K562 (cell line): Measurements from ENCODE around the gene CRIP1. TPM values are rescaled to one million over a fixed set of nuclear protein-coding genes. Genes with fewer than 3 reads are reported as not detected.

Experiments
- GMEB1 ChIP-seq: fragments of 250-450 bp; sonication (Bioruptor Pico); IDR thresholded peaks from 2 replicates; pipeline ENCODE4 v1.4.0; 2020; ENCODE audit warnings: mild to moderate bottlenecking
- HOMEZ ChIP-seq: fragments of 250-450 bp; sonication (Bioruptor Pico); IDR thresholded peaks from 2 replicates; pipeline ENCODE4 v1.4.0; 2020; ENCODE audit warnings: mild to moderate bottlenecking, moderate library complexity
- KLF13 ChIP-seq: fragments of 450-650 bp; IDR thresholded peaks from 2 replicates; pipeline ENCODE4 v1.6.1; 2016; ENCODE audit warnings: missing genetic modification characterization, low read depth, mild to moderate bottlenecking, missing compliant biosample characterization, moderate library complexity, borderline replicate concordance
- MLX ChIP-seq, 2 experiments: fragments of 450-650 bp in 1 of 2; sonication (generic) in 1 of 2; formaldehyde crosslinking; conservative IDR thresholded peaks; 2 replicates each; pipeline versions ENCODE4 v1.4.0 to v1.8.1; 2020 to 2022; ENCODE audit warnings: mild to moderate bottlenecking in 1 of 2, missing genetic modification reagents in 1 of 2
- PHF21A ChIP-seq: fragments of 450-650 bp; IDR thresholded peaks from 2 replicates; pipeline ENCODE4 v1.6.1; 2017; ENCODE audit warnings: low read depth, borderline replicate concordance
- POLR2AphosphoS5 ChIP-seq: IDR thresholded peaks from 2 replicates; pipeline ENCODE4 v1.6.1; 2011; ENCODE audit warnings: mild to moderate bottlenecking, low read depth, low read length, moderate library complexity; ENCODE audit not compliant: control insufficient read depth, insufficient read depth
- PRPF4 ChIP-seq: fragments of 200-400 bp; formaldehyde crosslinking; IDR thresholded peaks from one replicate; pipeline ENCODE4 v1.6.1; 2017; ENCODE audit warnings: low read length, low read depth, mild to moderate bottlenecking; ENCODE audit not compliant: insufficient read depth, poor library complexity, severe bottlenecking
- RB1 ChIP-seq: fragments of 450-650 bp; IDR thresholded peaks from 2 replicates; pipeline ENCODE4 v1.6.1; 2017; ENCODE audit warnings: low read depth, mild to moderate bottlenecking
- RBM22 ChIP-seq: fragments of 200-400 bp; formaldehyde crosslinking; IDR thresholded peaks from 2 replicates; pipeline ENCODE4 v1.6.1; 2018; ENCODE audit warnings: low read length, low read depth; ENCODE audit not compliant: poor library complexity, severe bottlenecking
- RREB1 ChIP-seq: fragments of 250-450 bp; sonication (Bioruptor Pico); IDR thresholded peaks from 2 replicates; pipeline ENCODE4 v1.4.0; 2020
- SP2 ChIP-seq: IDR thresholded peaks from 2 replicates; pipeline ENCODE4 v1.6.1; 2011; ENCODE audit warnings: mild to moderate bottlenecking, low read depth, low read length, moderate library complexity; ENCODE audit not compliant: poor library complexity, severe bottlenecking; ENCODE audit errors: extremely low read depth
- SRSF3 ChIP-seq: fragments of 200-400 bp; formaldehyde crosslinking; IDR thresholded peaks from 2 replicates; pipeline ENCODE4 v1.6.1; 2016; ENCODE audit warnings: mild to moderate bottlenecking, low read length, moderate library complexity; ENCODE audit not compliant: insufficient read depth
- VEZF1 ChIP-seq: fragments of 200-800 bp; sonication (Bioruptor generic); IDR thresholded peaks from 2 replicates; pipeline ENCODE4 v1.6.1; 2017; ENCODE audit warnings: missing genetic modification characterization, missing compliant biosample characterization
- ZNF133 ChIP-seq: fragments of 250-450 bp; sonication (Bioruptor Pico); IDR thresholded peaks from 2 replicates; pipeline ENCODE4 v1.4.0; 2020; ENCODE audit warnings: mild to moderate bottlenecking
- polyA plus RNA-seq, 8 experiments: library from polyadenylated mRNA; depleted of rRNA in 4 of 8; stranded (reverse) in 5 of 8; unstranded in 3 of 8; fragments of >200 nt; fragmentation: Nextera tagmentation in 2 of 8; fragmentation: Illumina TruSeq in 1 of 8; extraction: Ambion mirVana in 2 of 8; extraction: Trizol in 1 of 8; gene quantifications; 2 replicates each; pipeline versions ENCODE4 v1.2.1 to v1.2.3, GENCODE V29; 2011 to 2014; ENCODE audit warnings: inconsistent platforms in 1 of 8, missing spikeins in 1 of 8
- total RNA-seq, 7 experiments: library from RNA; depleted of rRNA in 6 of 7; stranded (reverse); fragments of >200 nt in 6 of 7; fragmentation: Illumina TruSeq in 2 of 7; extraction: Trizol in 2 of 7; gene quantifications; 2 replicates each; pipeline versions ENCODE4 v1.2.1 to v1.2.3, GENCODE V29; 2011 to 2021; ENCODE audit warnings: low replicate concordance in 1 of 7

CRIP1 gene
- total and polyA plus RNA-seq, 9 of the 15 experiments (the other 6 are each of a cell fraction or from before 2014, with no cell fraction given): 0.11 to 0.58 (median 0.14) TPM; not detected in 6

- TF ChIP-seq RREB1 (CRISPR knock-in tag) (no peak), SP2 (no peak), RBM22 (no peak), VEZF1 (CRISPR knock-in tag) (peak; percentile 63), KLF13 (tag) (peak; percentile 68; the same call in 1 of the 2 replicates), SRSF3 (no peak), MLX (CRISPR knock-in tag; conservative IDR thresholded peaks at IDR 0.05) (no peak), POLR2AphosphoS5 (no peak), PHF21A (no peak), ZNF133 (CRISPR knock-in tag) (no peak), RB1 (no peak), PRPF4 (no peak), HOMEZ (CRISPR knock-in tag) (no peak), GMEB1 (CRISPR knock-in tag) (no peak)
These were observed 12.8 kb upstream of the CRIP1 start (continued) for GRCh38 chr14:105473677-105474482.
